Gastrocnemius medialis (tissue), 4 donors: ENCODE measurements around the gene TFB1M. TPM values are rescaled to one million over a fixed set of nuclear protein-coding genes. Genes with fewer than 3 reads are reported as not detected.

Experiments
- ATAC-seq, 2 donors: fragments of 150-250 bp; one replicate each; pipeline ENCODE4 v1.9.1; 2016
- DNase-seq, 2 donors: peaks; one replicate each; pipeline ENCODE4 v3.0.0-alpha.2; 2019
- H3K27ac ChIP-seq, 4 donors: fragments of 200-600 bp; sonication (generic); 1 replicate in 1 of 4; 2 replicates in 3 of 4; pipeline ENCODE4 v1.5.1; 2016 to 2018; ENCODE audit warnings: mild to moderate bottlenecking in 2 of 4, moderate library complexity in 1 of 4
- H3K27me3 ChIP-seq, 3 donors: fragments of 200-600 bp; sonication (generic) in 2 of 3; 1 replicate in 1 of 3; 2 replicates in 2 of 3; pipeline versions ENCODE4 v1.5.1 to v1.6.0; 2016 to 2019; ENCODE audit warnings: mild to moderate bottlenecking in 1 of 3, moderate library complexity in 1 of 3
- H3K36me3 ChIP-seq, 2 donors: fragments of 200-600 bp; sonication (generic) in 1 of 2; one replicate each; pipeline ENCODE4 v1.5.1; 2017 to 2018
- H3K4me1 ChIP-seq, 2 donors: fragments of 200-600 bp; sonication (generic) in 1 of 2; one replicate each; pipeline ENCODE4 v1.5.1; 2016 to 2017; ENCODE audit warnings: mild to moderate bottlenecking in 2 of 2
- H3K4me3 ChIP-seq, 4 donors: fragments of 200-600 bp; sonication (generic) in 3 of 4; 1 replicate in 1 of 4; 2 replicates in 3 of 4; pipeline ENCODE4 v1.5.1; 2016 to 2019; ENCODE audit warnings: mild to moderate bottlenecking in 2 of 4
- H3K9me3 ChIP-seq, 3 donors: fragments of 200-600 bp; sonication (generic) in 2 of 3; 1 replicate in 1 of 3; 2 replicates in 2 of 3; pipeline ENCODE4 v1.5.1; 2016 to 2019
- CTCF ChIP-seq, 5 experiments: fragments of 450-650 bp in 3 of 5; fragments of 200-600 bp in 2 of 5; sonication (generic) in 2 of 5; IDR thresholded peaks in 4 of 5; conservative IDR thresholded peaks in 1 of 5; 1 replicate in 4 of 5; 2 replicates in 1 of 5; pipeline ENCODE4 v1.5.1; 2016 to 2019; ENCODE audit warnings: antibody characterized with exemption in 5 of 5, mild to moderate bottlenecking in 3 of 5, moderate library complexity in 3 of 5
- POLR2A ChIP-seq, 2 donors: fragments of 450-650 bp; IDR thresholded peaks; one replicate each; pipeline ENCODE4 v1.6.1; 2017; ENCODE audit warnings: antibody characterized with exemption in 2 of 2, mild to moderate bottlenecking in 2 of 2, moderate library complexity in 2 of 2
- in situ Hi-C, 4 donors: fragments of 200-750 bp; cut with MboI; loops; one replicate each; pipeline versions ENCODE4 v1.15.0 to v1.8.0; 2017; ENCODE audit warnings: low sequenced_read_pairs in 4 of 4
- intact Hi-C: fragments of 100-400 bp; cut with DNase I; formaldehyde crosslinking; loops from one replicate; pipeline ENCODE4 v1.15.1; 2023; ENCODE audit warnings: low total_unique reads
- total RNA-seq, 4 donors: library from RNA; depleted of rRNA; stranded (reverse); fragments of >200 nt; gene quantifications; one replicate each; pipeline versions ENCODE4 v1.1.0 to v1.2.3, GENCODE V29; 2016

TFB1M gene
- total RNA-seq, 4 donors from 2014 or later = 13.4 to 34.4 (median 29.2) TPM

- no peak for ATAC-seq
- peaks cover 0 to 3% of the 10 kb centered on the region in 2 donors for H3K36me3 ChIP-seq
- H3K4me1 ChIP-seq = peaks cover 22 to 55% of the 10 kb centered on the region in 2 donors
- in situ Hi-C loops = no loop called here
- H3K4me3 ChIP-seq = no peak overlapping the region
- H3K27ac ChIP-seq = peak overlapping the region in 3 of 4 donors; percentile 23 to 46 (median 35)
- DNase-seq = no peak
- H3K9me3 ChIP-seq = no peaks in the 10 kb centered on the region
- TF ChIP-seq CTCF (IDR thresholded peaks at IDR 0.05 in 4 of 5, conservative IDR thresholded peaks at IDR 0.05 in 1 of 5) (no peak), POLR2A (IDR thresholded peaks at IDR 0.05) (no peak)
- intact Hi-C loops = no loop called here
- no peaks in the 10 kb centered on the region for H3K27me3 ChIP-seq
These were observed 35.8 kb downstream of the TFB1M start for GRCh38 chr6:155278319-155279049.

- intact Hi-C loops (no loop called here), in situ Hi-C loops (no loop called here)
- Histone ChIP-seq H3K27me3 (no peaks in the 10 kb centered on the region), H3K9me3 (no peaks in the 10 kb centered on the region), H3K4me1 (peaks cover 22 to 58% of the 10 kb centered on the region in 2 donors), H3K27ac (peak overlapping the region in 3 of 4 donors; percentile 24 to 56 (median 27)), H3K4me3 (no peak overlapping the region), H3K36me3 (peaks cover 0 to 3% of the 10 kb centered on the region in 2 donors)
- DNase-seq = no peak
- ATAC-seq = no peak
- no peak for TF ChIP-seq CTCF (IDR thresholded peaks at IDR 0.05 in 4 of 5, conservative IDR thresholded peaks at IDR 0.05 in 1 of 5)
These were observed 37.6 kb downstream of the TFB1M start for GRCh38 chr6:155276638-155277037.

GRCh38 chr6:155275808-155276480 is 38.3 kb downstream of the TFB1M start:
- no peak overlapping the region for H3K4me3 ChIP-seq
- no peaks in the 10 kb centered on the region for H3K27me3 ChIP-seq
- intact Hi-C loops = no loop called here
- in situ Hi-C loops = no loop called here
- ATAC-seq (no peak), DNase-seq (no peak)
- TF ChIP-seq POLR2A (IDR thresholded peaks at IDR 0.05) = no peak
- no peak for TF ChIP-seq CTCF (IDR thresholded peaks at IDR 0.05 in 4 of 5, conservative IDR thresholded peaks at IDR 0.05 in 1 of 5)
- peak overlapping the region in 3 of 4 donors; percentile 24 to 56 (median 27) for H3K27ac ChIP-seq
- peaks cover 22 to 58% of the 10 kb centered on the region in 2 donors for H3K4me1 ChIP-seq
- H3K36me3 ChIP-seq = peaks cover 0 to 2% of the 10 kb centered on the region in 2 donors
- no peaks in the 10 kb centered on the region for H3K9me3 ChIP-seq

GRCh38 chr6:155274533-155274932 is 39.8 kb downstream of the TFB1M start:
- H3K4me3 ChIP-seq = no peak overlapping the region
- H3K9me3 ChIP-seq = no peaks in the 10 kb centered on the region
- peaks cover 22 to 58% of the 10 kb centered on the region in 2 donors for H3K4me1 ChIP-seq
- DNase-seq = no peak
- in situ Hi-C loops = no loop called here
- H3K36me3 ChIP-seq = no peaks in the 10 kb centered on the region
- ATAC-seq = no peak
- H3K27me3 ChIP-seq = no peaks in the 10 kb centered on the region
- intact Hi-C loops = no loop called here
- peak overlapping the region in 2 of 4 donors; percentile 62 to 66 for H3K27ac ChIP-seq
- TF ChIP-seq POLR2A (IDR thresholded peaks at IDR 0.05) = no peak
- no peak for TF ChIP-seq CTCF (IDR thresholded peaks at IDR 0.05 in 4 of 5, conservative IDR thresholded peaks at IDR 0.05 in 1 of 5)
